NCI-H82 treated with DMSO at 0.1 percent for 48 hours (cell line): Measurements from ENCODE around the gene GNPDA2.
A peak's percentile ranks its signal among the peaks of the same experiment; 100 is the strongest.

Source experiments
- DNase-seq: peaks from one replicate; lab custom pipeline; 2025; ENCODE audit not compliant: unreplicated experiment; lab: John Stamatoyannopoulos, UW

GNPDA2 gene

GRCh38 chr4:44684648-44685047, 41.7 kb downstream of the GNPDA2 start:
- no peak for DNase-seq

DNA sequence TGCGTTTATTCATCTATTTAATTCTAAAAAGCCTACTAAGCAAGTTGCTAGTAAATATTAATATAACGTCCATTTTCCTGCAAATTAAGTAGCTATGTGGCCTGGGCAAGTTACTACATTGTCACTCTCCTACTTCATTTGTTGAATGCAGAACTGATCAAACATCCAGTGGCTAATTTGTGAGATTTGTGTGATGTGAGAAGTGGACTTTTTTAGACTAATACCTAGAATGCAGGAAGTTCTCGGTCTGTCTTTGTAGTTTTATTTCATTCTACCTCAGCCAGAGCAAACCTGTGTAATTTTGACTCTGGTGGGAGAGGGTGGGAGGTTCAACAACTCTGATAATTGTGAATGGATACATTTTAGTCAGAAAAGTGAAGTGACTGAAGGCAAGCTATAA, 47.3 kb downstream of the GNPDA2 start:
- no peak for DNase-seq

DNA sequence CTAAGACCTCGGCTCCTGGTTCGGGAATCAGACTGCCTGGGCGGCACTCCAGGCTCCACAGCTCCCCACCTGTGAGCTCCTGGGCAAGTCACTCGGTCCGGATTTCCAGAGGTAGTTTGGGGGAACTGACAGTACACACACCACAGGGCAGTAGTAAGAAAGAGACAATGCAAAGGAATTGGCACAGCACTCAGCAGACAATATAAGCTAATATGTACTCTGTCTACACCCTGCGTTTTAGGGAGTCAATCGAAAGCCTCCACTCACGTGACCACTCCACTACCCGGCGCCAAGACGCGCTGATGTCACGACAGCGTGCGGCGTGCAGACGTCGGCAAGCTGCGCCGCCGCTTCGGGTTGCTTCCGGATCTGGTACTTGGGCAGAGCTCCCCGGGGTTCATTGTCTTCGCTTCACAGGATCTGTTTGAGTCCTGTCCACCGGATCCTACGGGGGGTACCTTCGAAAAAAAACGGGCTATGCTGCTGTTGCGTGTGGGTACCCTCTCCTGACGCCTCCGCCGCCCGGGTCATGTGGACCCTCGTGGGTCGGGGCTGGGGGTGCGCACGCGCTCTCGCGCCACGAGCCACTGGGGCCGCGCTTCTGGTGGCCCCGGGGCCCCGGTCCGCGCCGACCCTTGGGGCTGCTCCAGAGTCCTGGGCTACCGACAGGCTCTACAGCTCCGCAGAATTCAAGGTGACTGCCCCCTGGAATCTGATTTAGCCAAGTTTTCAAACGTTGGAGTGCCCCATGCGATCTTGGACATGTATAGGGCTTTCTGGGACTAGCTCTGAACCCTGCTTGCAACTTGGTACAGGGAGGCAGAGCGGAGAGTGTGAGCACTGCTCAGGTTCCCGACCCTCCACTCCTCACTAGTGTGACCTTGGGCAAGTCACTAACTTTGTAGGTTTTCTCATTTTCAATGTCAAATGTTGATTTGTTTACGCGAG, 48.0 kb downstream of the GNPDA2 start, which contains the start of gene GUF1:
GUF1 (plus strand) TSS at position 327 of the 948 bp plus-strand sequence; CDS start at position 530, 203 bp downstream.
- DNase-seq: peak; percentile 36

GRCh38 chr4:44675366-44675765, 51.0 kb downstream of the GNPDA2 start:
- no peak for DNase-seq

DNA sequence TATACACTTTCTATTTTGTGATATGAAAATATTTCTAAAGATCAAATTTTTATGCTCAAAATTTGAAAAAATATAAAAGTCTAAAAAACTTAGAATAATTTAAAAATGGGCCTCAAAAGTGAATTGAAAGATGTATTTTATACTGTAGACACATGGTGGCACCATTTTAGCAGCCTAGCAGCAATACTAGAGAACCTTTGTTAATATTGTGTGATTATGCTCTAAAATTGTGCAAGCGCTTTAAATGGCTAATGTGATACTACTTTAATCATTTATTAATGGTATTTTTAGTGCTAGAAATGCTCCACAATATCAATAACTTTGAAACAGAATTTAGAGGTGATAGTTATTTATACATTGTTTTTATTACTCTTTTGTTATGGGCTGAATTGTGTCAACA, 51.9 kb downstream of the GNPDA2 start:
- no peak for DNase-seq

GRCh38 chr4:44671636-44672035, 54.7 kb downstream of the GNPDA2 start:
- no peak for DNase-seq

DNA sequence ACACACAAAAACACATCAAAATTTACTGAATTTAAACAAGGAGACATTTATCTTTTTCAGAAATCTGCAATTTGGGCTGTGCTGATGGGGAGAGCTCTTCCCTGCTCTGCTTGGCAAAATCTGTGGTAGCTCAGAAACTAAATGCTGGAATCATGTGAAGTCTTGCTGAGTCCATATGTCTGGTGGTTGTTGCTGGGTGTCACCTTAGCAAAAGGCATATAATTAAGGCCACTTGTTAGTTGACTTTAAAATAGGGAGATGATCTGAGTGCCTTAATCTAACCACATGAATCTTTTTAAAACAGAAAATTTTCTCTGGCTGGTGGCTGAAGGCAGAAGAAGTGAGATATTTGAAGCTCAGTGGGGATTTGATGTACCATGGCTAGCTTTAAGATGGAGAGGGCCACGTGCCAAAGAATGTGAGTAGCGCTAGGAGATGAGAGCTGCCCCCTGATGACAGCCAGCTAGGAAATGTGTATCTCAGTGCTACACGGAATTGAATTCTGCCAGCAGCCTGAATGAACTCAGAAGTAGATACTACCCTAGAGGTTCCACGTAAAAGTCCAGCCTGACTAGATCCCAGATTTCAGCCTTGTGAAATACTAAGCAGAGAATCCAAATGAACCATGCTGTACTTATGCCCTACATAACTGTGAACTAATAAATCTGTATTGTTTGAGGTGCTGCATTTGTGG, 55.7 kb downstream of the GNPDA2 start:
- no peak for DNase-seq

DNA sequence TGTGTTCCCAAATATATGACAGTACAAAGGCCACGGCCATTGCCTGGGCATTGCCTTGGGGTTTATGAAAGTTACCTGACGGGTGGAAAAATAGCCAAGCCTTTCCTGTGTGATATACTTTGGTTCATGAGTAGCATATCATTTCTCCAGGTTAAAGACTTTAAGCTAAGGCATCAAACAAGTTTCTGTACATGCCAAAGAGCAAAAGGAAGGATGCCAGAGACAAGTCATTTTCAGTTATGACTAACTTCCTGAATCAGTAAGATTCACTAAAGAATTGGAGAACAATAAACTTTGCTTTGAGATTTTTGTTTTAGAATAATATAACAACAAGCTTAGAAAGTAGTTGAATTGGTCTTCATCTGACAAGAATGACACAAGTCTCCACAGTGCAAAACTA, 57.8 kb downstream of the GNPDA2 start:
- DNase-seq: no peak

DNA sequence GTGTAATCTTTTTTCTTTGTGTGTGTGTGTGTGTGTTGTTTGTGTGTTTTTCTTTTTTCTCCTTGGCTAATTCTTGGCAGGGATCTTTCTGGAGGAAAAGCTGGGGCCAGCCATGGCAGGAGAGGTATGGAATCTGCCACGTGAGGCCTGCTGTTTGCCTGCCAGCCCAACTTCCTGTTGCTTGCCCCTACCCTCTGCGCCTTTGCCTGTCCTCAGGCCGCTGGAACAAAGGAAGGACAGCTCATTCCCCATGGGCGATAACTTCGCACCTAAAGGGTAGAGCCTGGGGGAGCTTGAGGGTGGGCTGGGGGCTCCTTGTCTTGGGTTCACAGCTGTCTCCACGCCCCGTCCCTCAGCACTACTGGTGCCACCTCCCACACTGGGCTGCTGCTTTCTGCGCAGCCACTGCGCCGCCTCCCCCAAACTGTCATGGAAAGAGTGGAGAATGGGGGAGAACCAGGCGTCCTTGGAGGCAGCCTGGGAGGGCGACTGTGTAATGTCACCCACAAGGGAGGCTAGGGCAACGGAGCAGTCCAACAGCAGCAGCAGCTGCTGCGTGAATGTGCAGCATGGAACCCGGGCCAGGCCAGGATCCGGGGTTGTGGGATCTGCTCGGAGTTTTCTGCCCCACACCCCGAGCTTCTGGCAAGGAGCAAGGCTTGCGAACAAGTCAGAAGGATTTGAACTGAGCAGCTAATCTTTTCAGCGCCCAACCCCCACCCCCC, 62.7 kb downstream of the GNPDA2 start:
- DNase-seq: no peak

- DNase-seq: no peak
These were observed 63.7 kb downstream of the GNPDA2 start for GRCh38 chr4:44662623-44663005.

DNA sequence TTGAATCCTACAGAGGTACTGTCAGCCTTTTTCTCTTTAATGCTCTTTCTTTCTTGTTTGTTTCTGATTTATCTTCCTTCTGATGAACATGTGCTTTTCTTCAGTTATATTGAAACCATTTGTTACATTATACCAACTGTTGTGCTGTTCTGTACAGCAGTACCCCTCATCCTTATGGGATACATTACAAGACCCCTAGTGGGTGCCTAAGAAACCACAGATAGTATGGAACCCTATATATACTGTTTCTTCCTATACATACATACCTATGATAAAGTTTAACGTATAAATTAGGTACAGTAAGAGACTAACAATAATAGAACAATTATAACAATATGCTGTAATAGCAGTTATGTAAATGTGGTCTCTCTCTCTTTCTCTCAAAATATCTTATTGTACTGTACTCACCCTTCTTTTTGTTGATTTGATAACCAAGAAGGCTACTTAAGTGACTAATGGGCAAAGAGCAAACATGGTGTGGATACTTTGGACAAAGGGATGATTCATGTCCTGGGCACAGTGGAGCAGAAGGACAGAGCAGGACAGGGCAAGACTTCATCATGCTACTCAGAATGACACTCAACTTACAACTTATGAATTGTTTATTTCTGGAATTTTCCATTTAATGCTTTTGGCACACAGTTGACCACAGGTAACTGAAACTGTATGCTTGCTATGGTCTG, 64.3 kb downstream of the GNPDA2 start:
- DNase-seq: no peak

GRCh38 chr4:44660396-44660795, 66.0 kb downstream of the GNPDA2 start:
- DNase-seq: no peak

GRCh38 chr4:44652002-44652401, 74.4 kb downstream of the GNPDA2 start:
- DNase-seq: no peak
